Measurements from ENCODE around the gene APOOL. TPM values are rescaled to one million over a fixed set of nuclear protein-coding genes. Genes with fewer than 3 reads are reported as not detected.

Gene APOOL
- total RNA-seq, 4 donors from 2014 or later = 10.1 to 14.3 (median 12.5) TPM

DNA sequence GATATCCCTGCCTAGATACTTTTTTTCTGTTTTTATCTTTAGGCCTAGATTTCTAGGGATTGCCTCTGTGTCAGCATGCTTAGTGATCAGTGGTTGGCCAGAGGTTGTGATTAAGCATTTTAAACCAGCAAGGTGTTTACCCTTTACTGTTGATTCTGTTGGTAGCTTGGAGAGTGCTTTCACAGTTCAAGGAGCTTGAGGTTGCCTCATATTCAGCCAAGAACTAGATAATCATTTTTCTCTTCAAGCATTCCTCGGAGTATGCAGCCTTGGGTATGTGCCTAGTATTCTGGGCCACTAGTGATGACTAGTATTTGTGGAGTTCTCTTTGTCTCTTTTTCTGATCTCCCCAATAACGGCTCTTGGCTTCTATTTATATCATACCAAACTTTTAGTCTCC, 20.4 kb downstream of the APOOL start:
- H3K27me3 ChIP-seq = no peaks in the 10 kb centered on the region
- DNase-seq = no peak
- H3K4me3 ChIP-seq = no peak overlapping the region
- H3K9me3 ChIP-seq = no peaks in the 10 kb centered on the region
- H3K27ac ChIP-seq = peak overlapping the region in 1 of 4 donors; percentile 25
- no peaks in the 10 kb centered on the region for H3K4me1 ChIP-seq
- H3K36me3 ChIP-seq = no peaks in the 10 kb centered on the region
- intact Hi-C loops (cut with DNase I) = no loop called here
- WGBS, 2 donors = 47 to 56% methylated on average over 2 of the region's 2 CpGs
- TF ChIP-seq CTCF (IDR thresholded peaks at IDR 0.05) = no peak
- TF ChIP-seq POLR2A (IDR thresholded peaks at IDR 0.05) = no peak

DNA sequence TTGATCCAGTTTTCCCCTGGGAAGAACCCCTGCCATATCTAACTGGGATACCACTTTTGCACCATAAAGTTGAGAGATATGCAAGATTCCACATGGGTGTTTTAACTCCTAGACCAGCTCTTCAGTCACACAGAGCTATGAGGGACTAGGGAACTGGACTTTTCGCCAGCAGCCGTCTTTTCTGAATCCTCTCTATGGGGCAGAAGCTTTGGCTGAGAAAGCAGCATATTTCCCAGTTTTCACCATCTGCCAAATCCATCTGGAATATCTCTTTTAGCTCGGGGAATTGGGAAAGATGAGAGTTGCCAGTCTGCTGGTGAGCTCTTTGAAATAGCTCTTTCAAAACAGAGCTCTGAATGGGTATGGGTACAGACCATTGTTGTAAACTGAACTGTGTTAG, 20.9 kb downstream of the APOOL start:
- intact Hi-C loops (cut with DNase I) = no loop called here
- Histone ChIP-seq H3K4me1 (no peaks in the 10 kb centered on the region), H3K4me3 (no peak overlapping the region), H3K36me3 (no peaks in the 10 kb centered on the region), H3K27ac (peak overlapping the region in 1 of 4 donors; percentile 25), H3K27me3 (no peaks in the 10 kb centered on the region), H3K9me3 (no peaks in the 10 kb centered on the region)
- WGBS, 2 donors = 60% methylated on average over 3 of the region's 3 CpGs; no CpG with 5 or more reads in 1 of the 2 donors
- DNase-seq = no peak
- TF ChIP-seq CTCF (IDR thresholded peaks at IDR 0.05) (no peak), POLR2A (IDR thresholded peaks at IDR 0.05) (no peak)

GRCh38 chrX:85026170-85026569, 22.5 kb downstream of the APOOL start:
- no peaks in the 10 kb centered on the region for H3K27me3 ChIP-seq
- H3K4me3 ChIP-seq = no peak overlapping the region
- H3K4me1 ChIP-seq = no peaks in the 10 kb centered on the region
- no peaks in the 10 kb centered on the region for H3K36me3 ChIP-seq
- TF ChIP-seq POLR2A (IDR thresholded peaks at IDR 0.05) (no peak), CTCF (IDR thresholded peaks at IDR 0.05) (no peak)
- no peaks in the 10 kb centered on the region for H3K9me3 ChIP-seq
- no peak for DNase-seq
- no peak overlapping the region for H3K27ac ChIP-seq
- intact Hi-C loops (cut with DNase I) = no loop called here

- DNase-seq = no peak
- H3K27me3 ChIP-seq = no peaks in the 10 kb centered on the region
- no peaks in the 10 kb centered on the region for H3K9me3 ChIP-seq
- H3K27ac ChIP-seq = no peak overlapping the region
- no peak overlapping the region for H3K4me3 ChIP-seq
- TF ChIP-seq CTCF (IDR thresholded peaks at IDR 0.05) (no peak), POLR2A (IDR thresholded peaks at IDR 0.05) (no peak)
- intact Hi-C loops (cut with DNase I) = no loop called here
- H3K36me3 ChIP-seq = no peaks in the 10 kb centered on the region
- no peaks in the 10 kb centered on the region for H3K4me1 ChIP-seq
Observed at GRCh38 chrX:85029043-85029442, 25.4 kb downstream of the APOOL start.

DNA sequence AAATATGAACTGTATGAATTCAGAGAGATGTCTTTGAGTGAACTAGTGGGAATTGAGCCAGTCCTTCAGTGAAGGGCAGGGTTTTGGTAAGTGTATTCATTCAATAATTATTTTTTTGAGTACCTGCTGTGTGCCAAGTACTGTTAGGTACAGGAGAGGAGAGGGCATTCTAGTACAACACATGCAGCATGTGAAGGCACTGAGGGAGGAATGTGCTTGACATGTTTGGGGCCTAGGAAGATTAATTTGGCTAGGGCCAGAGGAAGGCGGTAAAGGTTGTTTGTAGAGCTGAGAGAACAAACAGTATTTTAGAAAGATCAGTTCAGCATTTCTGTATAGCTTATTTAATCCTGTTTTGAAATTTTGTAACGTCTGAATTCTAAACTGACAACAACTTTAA, 27.8 kb downstream of the APOOL start:
- DNase-seq = no peak
- peak overlapping the region in 2 of 4 donors; percentile 28 to 42 for H3K27ac ChIP-seq
- no peaks in the 10 kb centered on the region for H3K27me3 ChIP-seq
- no peak for TF ChIP-seq CTCF (IDR thresholded peaks at IDR 0.05)
- no peak for TF ChIP-seq POLR2A (IDR thresholded peaks at IDR 0.05)
- H3K9me3 ChIP-seq = no peaks in the 10 kb centered on the region
- H3K4me1 ChIP-seq = no peaks in the 10 kb centered on the region
- intact Hi-C loops (cut with DNase I) = no loop called here
- no peak overlapping the region for H3K4me3 ChIP-seq
- 48 to 52% methylated on average over 2 of the region's 2 CpGs for WGBS, 2 donors
- no peaks in the 10 kb centered on the region for H3K36me3 ChIP-seq

All from esophagus squamous epithelium (tissue), 5 donors.